SH-SY5Y (cell line): ENCODE data around the gene TMEM143.

Experiments used
- GATA2 ChIP-seq: IDR thresholded peaks from 2 replicates; pipeline ENCODE4 v1.6.1; 2011; ENCODE audit warnings: mild to moderate bottlenecking, low read depth, low read length
- GATA3 ChIP-seq: IDR thresholded peaks from 2 replicates; pipeline ENCODE4 v1.6.1; 2011; ENCODE audit warnings: low read depth, mild to moderate bottlenecking, low read length, moderate library complexity

DNA sequence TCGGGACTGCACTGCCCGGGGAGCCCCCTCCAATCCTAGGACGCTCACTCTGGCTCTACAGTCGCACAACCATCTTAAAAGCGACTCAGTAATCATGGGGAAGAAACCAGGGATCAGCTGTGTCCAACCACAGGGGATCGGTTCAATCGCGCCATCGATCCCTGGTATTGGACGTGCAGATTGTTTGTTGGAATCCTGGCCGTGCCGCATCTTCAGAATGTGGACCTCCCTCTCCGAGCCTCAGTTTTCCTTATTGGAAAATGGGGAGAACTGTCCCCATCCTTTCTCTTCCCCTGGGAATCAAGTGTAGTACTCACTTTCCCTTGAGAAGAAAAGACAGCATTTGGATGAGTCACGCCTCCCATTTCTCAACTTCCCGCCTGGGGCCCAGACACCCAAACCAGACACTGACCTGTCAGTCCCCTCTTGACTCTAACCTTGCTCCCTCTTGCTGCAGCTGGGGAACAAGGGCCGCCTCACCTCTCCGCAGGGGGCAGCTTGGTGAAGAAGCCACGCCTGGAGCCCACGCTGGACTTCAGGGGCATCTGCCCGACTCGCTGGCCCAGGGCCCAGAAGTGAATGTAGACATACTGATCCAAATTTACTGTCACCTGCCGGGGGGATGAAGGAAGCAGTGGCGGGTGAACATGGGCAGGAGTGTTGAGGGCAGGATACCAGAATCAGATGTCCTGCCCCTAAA, 20.7 kb downstream of the TMEM143 start:
- TF ChIP-seq GATA2 (no peak), GATA3 (no peak)
